Psoas muscle (tissue), 8 donors: ENCODE results near the gene ADGRG3. TPM values are rescaled to one million over a fixed set of nuclear protein-coding genes. Genes with fewer than 3 reads are reported as not detected.

Source experiments
- ATAC-seq, 4 donors: fragments of 200-7000 bp; cut with Tn5 transposase; one replicate each; pipeline ENCODE4 v1.9.1; 2020; ENCODE audit warnings: moderate library complexity in 3 of 4, mild to moderate bottlenecking in 2 of 4
- DNase-seq, 2 donors: peaks; one replicate each; pipeline ENCODE4 v3.0.0-alpha.2; 2020
- H3K27ac ChIP-seq: fragments of 200-600 bp; one replicate; pipeline ENCODE4 v1.8.0; 2022
- H3K27me3 ChIP-seq, 3 donors: fragments of 200-600 bp in 1 of 3; one replicate each; pipeline versions ENCODE4 v1.6.1 to v1.8.0; 2013 to 2022; ENCODE audit warnings: low read length in 2 of 3, mild to moderate bottlenecking in 2 of 3, moderate library complexity in 1 of 3; ENCODE audit not compliant: insufficient read depth in 3 of 3
- H3K36me3 ChIP-seq, 2 donors: fragments of 200-600 bp in 1 of 2; one replicate each; pipeline versions ENCODE4 v1.6.1 to v1.8.0; 2013 to 2022; ENCODE audit warnings: low read depth in 1 of 2, mild to moderate bottlenecking in 1 of 2, moderate library complexity in 1 of 2; ENCODE audit not compliant: insufficient read depth in 1 of 2
- H3K4me1 ChIP-seq: fragments of 200-600 bp; one replicate; pipeline ENCODE4 v1.8.0; 2022
- H3K4me3 ChIP-seq: fragments of 200-600 bp; one replicate; pipeline ENCODE4 v1.8.0; 2022; ENCODE audit warnings: mild to moderate bottlenecking
- H3K9me3 ChIP-seq: fragments of 200-600 bp; one replicate; pipeline ENCODE4 v1.8.0; 2022
- WGBS, 3 donors: extraction: QIAGEN DNeasy Blood & Tissue Kit; methylation state at CpG; one replicate each; pipeline versions ENCODE4 v1.1.6 to v1.1.7; 2013; 5-methylcytosine and 5-hydroxymethylcytosine counted together
- intact Hi-C, 2 donors: fragments of 100-400 bp; cut with DNase I; formaldehyde crosslinking; loops; one replicate each; pipeline versions ENCODE4 v1.11.0 to v1.14.2; 2022
- polyA plus RNA-seq, 3 donors: library from polyadenylated mRNA; stranded (reverse); fragments of 200-250 nt; gene quantifications; one replicate each; pipeline ENCODE4 v1.2.3, GENCODE V29; 2013
- total RNA-seq, 4 donors: library from RNA; stranded (reverse); fragmentation: NEBNext Ultra II Directional in 2 of 4; extraction: Animal tissue kit (Norgen Biotek cat#: 25700) in 2 of 4; gene quantifications; one replicate each; pipeline versions ENCODE4 v1.2.1 to v1.2.4, GENCODE V29; 2021 to 2023
- TF ChIP-seq, protein P1 (sequence below): fragments of 200-600 bp; IDR thresholded peaks from one replicate; pipeline ENCODE4 v1.8.0; 2022; ENCODE audit warnings: antibody characterized with exemption
- donor health status: healthy with polysubstance abuse.
- donor health status: DM: no; HTN: no; CAD: no; lungs with moderate emphysema.
- donor health status: Bipolar disorder and iron deficiency.
- donor health status: healthy.
- donor health status: DM: yes; HTN: yes; CAD: no.
- donor health status: DM: no; HTN: no; CAD: no.
- donor health status: DM: no; HTN: no; CAD: no.
- donor health status: DM: yes; HTN: yes; CAD: no.

Gene ADGRG3
- total and polyA plus RNA-seq, 7 donors = 0.16 to 0.57 (median 0.31) TPM

DNA sequence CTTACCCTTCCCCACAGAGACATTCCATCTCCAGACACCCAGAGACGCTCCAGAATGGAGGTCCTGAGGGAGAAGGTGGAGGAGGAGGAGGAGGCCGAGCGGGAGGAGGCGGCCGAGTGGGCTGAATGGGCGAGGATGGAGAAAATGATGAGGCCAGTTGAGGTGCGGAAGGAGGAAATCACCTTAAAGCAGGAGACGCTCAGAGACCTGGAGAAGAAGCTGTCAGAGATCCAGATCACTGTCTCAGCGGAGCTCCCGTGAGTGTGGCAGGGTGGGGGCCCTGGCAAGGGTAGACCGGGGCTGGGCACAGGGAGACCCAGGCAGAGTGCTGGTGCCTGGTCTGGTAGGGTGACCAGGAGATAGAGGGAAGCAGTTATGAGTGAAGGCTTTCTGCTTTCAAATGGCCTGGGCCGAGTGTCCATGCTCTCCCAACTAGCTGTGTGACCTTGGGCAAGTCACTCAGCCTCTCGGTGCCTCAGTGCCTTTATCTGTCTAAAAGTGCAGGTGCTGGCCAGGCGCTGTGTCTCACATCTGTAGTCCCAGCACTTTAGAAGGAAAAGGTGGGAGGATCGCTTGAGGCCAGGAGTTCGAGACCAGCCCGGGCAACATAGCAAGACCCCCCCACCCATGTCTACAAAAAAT lies 29.9 kb downstream of the ADGRG3 start:
- DNase-seq (no peak), ATAC-seq (no peak)
- Histone ChIP-seq H3K4me3 (no peak overlapping the region), H3K27me3 (peaks cover 0 to 3% (median 0%) of the 10 kb centered on the region in 3 donors), H3K9me3 (no peaks in the 10 kb centered on the region), H3K27ac (no peak overlapping the region), H3K4me1 (no peaks in the 10 kb centered on the region), H3K36me3 (no peaks in the 10 kb centered on the region)
- intact Hi-C loops = no loop called here
- TF ChIP-seq, protein P1, sequence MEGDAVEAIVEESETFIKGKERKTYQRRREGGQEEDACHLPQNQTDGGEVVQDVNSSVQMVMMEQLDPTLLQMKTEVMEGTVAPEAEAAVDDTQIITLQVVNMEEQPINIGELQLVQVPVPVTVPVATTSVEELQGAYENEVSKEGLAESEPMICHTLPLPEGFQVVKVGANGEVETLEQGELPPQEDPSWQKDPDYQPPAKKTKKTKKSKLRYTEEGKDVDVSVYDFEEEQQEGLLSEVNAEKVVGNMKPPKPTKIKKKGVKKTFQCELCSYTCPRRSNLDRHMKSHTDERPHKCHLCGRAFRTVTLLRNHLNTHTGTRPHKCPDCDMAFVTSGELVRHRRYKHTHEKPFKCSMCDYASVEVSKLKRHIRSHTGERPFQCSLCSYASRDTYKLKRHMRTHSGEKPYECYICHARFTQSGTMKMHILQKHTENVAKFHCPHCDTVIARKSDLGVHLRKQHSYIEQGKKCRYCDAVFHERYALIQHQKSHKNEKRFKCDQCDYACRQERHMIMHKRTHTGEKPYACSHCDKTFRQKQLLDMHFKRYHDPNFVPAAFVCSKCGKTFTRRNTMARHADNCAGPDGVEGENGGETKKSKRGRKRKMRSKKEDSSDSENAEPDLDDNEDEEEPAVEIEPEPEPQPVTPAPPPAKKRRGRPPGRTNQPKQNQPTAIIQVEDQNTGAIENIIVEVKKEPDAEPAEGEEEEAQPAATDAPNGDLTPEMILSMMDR = no peak
- WGBS, 3 donors = 92 to 93% (median 93%) methylated on average over 17 of the region's 17 CpGs

DNA sequence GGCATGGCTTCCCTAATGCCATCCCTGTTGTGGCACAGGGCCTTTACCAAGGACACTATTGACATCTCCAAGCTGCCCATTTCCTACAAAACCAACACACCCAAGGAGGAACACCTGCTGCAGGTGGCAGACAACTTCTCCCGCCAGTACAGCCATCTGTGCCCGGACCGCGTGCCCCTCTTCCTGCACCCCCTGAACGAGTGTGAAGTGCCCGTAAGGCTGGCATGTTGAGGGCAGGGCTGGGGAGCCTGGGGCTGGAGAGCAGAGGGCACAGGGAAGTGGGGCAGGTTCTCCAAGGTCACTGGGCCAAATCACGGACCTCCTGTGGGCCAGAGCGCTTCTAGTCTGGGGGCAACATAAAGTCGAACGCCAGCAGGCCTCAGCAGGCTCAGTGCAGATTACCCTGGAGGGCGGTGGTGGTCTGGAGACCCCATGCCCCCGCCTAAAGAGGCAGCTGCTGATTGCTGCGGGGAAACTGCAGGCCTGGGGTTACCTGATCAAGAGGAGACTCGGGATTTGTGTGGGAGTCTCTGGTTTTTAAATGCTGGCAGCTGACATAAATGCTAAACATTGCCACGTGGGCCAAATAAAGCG lies 30.8 kb downstream of the ADGRG3 start:
- Histone ChIP-seq H3K27me3 (peaks cover 0 to 3% (median 0%) of the 10 kb centered on the region in 3 donors), H3K27ac (no peak overlapping the region), H3K4me1 (no peaks in the 10 kb centered on the region), H3K4me3 (no peak overlapping the region), H3K36me3 (no peaks in the 10 kb centered on the region), H3K9me3 (no peaks in the 10 kb centered on the region)
- 86 to 93% (median 88%) methylated on average over 16 of the region's 16 CpGs for WGBS, 3 donors
- TF ChIP-seq, protein P1 = no peak
- ATAC-seq (no peak), DNase-seq (no peak)
- intact Hi-C loops = no loop called here

GRCh38 chr16:57699481-57699880 lies 31.4 kb downstream of the ADGRG3 start:
- DNase-seq = no peak
- 81 to 87% (median 84%) methylated on average over 3 of the region's 3 CpGs for WGBS, 3 donors
- TF ChIP-seq, protein P1 = no peak
- H3K9me3 ChIP-seq = no peaks in the 10 kb centered on the region
- H3K36me3 ChIP-seq = no peaks in the 10 kb centered on the region
- intact Hi-C loops = no loop called here
- H3K27me3 ChIP-seq = peaks cover 0 to 3% (median 0%) of the 10 kb centered on the region in 3 donors
- H3K27ac ChIP-seq = no peak overlapping the region
- no peak overlapping the region for H3K4me3 ChIP-seq
- ATAC-seq = no peak
- no peaks in the 10 kb centered on the region for H3K4me1 ChIP-seq

DNA sequence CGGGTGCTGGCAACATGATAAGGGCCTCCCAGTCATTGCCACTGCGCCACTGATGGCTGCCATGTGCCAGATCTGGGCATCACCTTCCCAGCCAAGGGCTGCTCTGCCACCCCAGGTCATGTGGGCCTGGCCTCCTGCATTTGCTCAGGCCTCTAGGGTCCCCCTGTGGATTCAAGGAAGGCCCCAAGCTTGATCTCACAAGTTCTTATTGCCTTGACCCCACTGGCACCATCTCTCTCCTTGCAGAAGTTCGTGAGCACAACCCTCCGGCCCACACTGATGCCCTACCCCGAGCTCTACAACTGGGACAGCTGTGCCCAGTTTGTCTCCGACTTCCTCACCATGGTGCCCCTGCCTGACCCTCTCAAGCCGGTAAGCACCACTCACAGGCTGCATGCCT lies 31.8 kb downstream of the ADGRG3 start:
- Histone ChIP-seq H3K4me3 (no peak overlapping the region), H3K27me3 (peaks cover 0 to 3% (median 0%) of the 10 kb centered on the region in 3 donors), H3K9me3 (no peaks in the 10 kb centered on the region), H3K36me3 (no peaks in the 10 kb centered on the region), H3K4me1 (no peaks in the 10 kb centered on the region), H3K27ac (no peak overlapping the region)
- no peak for ATAC-seq
- DNase-seq = no peak
- intact Hi-C loops = no loop called here
- WGBS, 3 donors = 82 to 89% (median 88%) methylated on average over 7 of the region's 7 CpGs
- TF ChIP-seq, protein P1 = no peak
